GM18526 (cell line): Measurements from ENCODE around the gene RASGRP3.

Source experiments
- POLR2A ChIP-seq: IDR thresholded peaks from 3 replicates; pipeline ENCODE4 v1.6.1; 2011; ENCODE audit not compliant: insufficient read length; ENCODE audit errors: extremely low read depth

The RASGRP3 gene

GRCh38 chr2:33502025-33502424 lies 25.6 kb downstream of the RASGRP3 start:
- TF ChIP-seq POLR2A: no peak

- no peak for TF ChIP-seq POLR2A
Measured at GRCh38 chr2:33503002-33503401, 26.6 kb downstream of the RASGRP3 start.

- TF ChIP-seq POLR2A: no peak
Measured at GRCh38 chr2:33505966-33506365, 29.5 kb downstream of the RASGRP3 start.

- TF ChIP-seq POLR2A: no peak
Measured at GRCh38 chr2:33509908-33510585, 33.6 kb downstream of the RASGRP3 start.

GRCh38 chr2:33510586-33510968 lies 34.1 kb downstream of the RASGRP3 start:
- TF ChIP-seq POLR2A: no peak

GRCh38 chr2:33511141-33511540 lies 34.7 kb downstream of the RASGRP3 start:
- no peak for TF ChIP-seq POLR2A

- no peak for TF ChIP-seq POLR2A
Measured at GRCh38 chr2:33512112-33512511, 35.7 kb downstream of the RASGRP3 start.

- TF ChIP-seq POLR2A: no peak
Measured at GRCh38 chr2:33513480-33513879, 37.0 kb downstream of the RASGRP3 start.

- TF ChIP-seq POLR2A: no peak
Measured at GRCh38 chr2:33516456-33516995, 40.1 kb downstream of the RASGRP3 start.

GRCh38 chr2:33518200-33518599 lies 41.8 kb downstream of the RASGRP3 start:
- no peak for TF ChIP-seq POLR2A

GRCh38 chr2:33518929-33519328 lies 42.5 kb downstream of the RASGRP3 start:
- TF ChIP-seq POLR2A: no peak

GRCh38 chr2:33521791-33522281 lies 45.4 kb downstream of the RASGRP3 start:
- TF ChIP-seq POLR2A: no peak

- no peak for TF ChIP-seq POLR2A
Measured at GRCh38 chr2:33522576-33522975, 46.1 kb downstream of the RASGRP3 start.

GRCh38 chr2:33525666-33526065 lies 49.2 kb downstream of the RASGRP3 start:
- no peak for TF ChIP-seq POLR2A

GRCh38 chr2:33526132-33526531 lies 49.7 kb downstream of the RASGRP3 start:
- TF ChIP-seq POLR2A: no peak

GRCh38 chr2:33526921-33527320 lies 50.5 kb downstream of the RASGRP3 start:
- TF ChIP-seq POLR2A: no peak

- TF ChIP-seq POLR2A: no peak
Measured at GRCh38 chr2:33528441-33528950, 52.0 kb downstream of the RASGRP3 start.

- no peak for TF ChIP-seq POLR2A
Measured at GRCh38 chr2:33529771-33530481, 53.5 kb downstream of the RASGRP3 start.
